ENCODE measurements around the gene KAT8.

DNA sequence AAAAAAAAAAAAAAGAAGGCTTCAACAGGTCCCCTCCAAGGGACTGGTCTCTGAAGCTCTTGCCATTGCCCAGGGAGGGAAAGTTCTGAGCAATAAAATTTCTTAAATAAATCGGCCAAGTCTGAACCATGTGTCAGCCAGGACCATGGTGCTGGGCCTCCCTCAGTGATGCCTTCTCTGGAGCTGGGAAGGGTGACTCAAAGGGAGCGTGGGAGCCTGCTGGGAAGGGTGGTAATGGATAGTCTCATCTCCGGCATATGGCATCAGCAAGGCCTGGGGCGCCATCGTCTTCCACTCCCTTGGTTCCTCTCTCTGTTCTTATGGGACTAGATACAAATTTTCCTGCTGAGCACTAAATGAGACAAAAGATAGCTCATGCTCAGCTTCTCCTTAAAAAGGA, 25.1 kb upstream of the KAT8 start:
- TF ChIP-seq, protein P1, sequence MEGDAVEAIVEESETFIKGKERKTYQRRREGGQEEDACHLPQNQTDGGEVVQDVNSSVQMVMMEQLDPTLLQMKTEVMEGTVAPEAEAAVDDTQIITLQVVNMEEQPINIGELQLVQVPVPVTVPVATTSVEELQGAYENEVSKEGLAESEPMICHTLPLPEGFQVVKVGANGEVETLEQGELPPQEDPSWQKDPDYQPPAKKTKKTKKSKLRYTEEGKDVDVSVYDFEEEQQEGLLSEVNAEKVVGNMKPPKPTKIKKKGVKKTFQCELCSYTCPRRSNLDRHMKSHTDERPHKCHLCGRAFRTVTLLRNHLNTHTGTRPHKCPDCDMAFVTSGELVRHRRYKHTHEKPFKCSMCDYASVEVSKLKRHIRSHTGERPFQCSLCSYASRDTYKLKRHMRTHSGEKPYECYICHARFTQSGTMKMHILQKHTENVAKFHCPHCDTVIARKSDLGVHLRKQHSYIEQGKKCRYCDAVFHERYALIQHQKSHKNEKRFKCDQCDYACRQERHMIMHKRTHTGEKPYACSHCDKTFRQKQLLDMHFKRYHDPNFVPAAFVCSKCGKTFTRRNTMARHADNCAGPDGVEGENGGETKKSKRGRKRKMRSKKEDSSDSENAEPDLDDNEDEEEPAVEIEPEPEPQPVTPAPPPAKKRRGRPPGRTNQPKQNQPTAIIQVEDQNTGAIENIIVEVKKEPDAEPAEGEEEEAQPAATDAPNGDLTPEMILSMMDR (IDR thresholded peaks at IDR 0.05 in 2 of 3, conservative IDR thresholded peaks at IDR 0.05 in 1 of 3; ENCODE audit: control insufficient read depth in 2 of 3, extremely low read depth in 1 of 3, insufficient read depth in 1 of 3, low read depth in 3 of 3, low read length in 3 of 3) = no peak
- TF ChIP-seq WRNIP1 (IDR thresholded peaks at IDR 0.05; ENCODE audit: borderline replicate concordance, low read depth, low read length) = no peak
- TF ChIP-seq, protein P2, sequence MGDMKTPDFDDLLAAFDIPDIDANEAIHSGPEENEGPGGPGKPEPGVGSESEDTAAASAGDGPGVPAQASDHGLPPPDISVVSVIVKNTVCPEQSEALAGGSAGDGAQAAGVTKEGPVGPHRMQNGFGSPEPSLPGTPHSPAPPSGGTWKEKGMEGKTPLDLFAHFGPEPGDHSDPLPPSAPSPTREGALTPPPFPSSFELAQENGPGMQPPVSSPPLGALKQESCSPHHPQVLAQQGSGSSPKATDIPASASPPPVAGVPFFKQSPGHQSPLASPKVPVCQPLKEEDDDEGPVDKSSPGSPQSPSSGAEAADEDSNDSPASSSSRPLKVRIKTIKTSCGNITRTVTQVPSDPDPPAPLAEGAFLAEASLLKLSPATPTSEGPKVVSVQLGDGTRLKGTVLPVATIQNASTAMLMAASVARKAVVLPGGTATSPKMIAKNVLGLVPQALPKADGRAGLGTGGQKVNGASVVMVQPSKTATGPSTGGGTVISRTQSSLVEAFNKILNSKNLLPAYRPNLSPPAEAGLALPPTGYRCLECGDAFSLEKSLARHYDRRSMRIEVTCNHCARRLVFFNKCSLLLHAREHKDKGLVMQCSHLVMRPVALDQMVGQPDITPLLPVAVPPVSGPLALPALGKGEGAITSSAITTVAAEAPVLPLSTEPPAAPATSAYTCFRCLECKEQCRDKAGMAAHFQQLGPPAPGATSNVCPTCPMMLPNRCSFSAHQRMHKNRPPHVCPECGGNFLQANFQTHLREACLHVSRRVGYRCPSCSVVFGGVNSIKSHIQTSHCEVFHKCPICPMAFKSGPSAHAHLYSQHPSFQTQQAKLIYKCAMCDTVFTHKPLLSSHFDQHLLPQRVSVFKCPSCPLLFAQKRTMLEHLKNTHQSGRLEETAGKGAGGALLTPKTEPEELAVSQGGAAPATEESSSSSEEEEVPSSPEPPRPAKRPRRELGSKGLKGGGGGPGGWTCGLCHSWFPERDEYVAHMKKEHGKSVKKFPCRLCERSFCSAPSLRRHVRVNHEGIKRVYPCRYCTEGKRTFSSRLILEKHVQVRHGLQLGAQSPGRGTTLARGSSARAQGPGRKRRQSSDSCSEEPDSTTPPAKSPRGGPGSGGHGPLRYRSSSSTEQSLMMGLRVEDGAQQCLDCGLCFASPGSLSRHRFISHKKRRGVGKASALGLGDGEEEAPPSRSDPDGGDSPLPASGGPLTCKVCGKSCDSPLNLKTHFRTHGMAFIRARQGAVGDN (IDR thresholded peaks at IDR 0.05) = no peak
- no peak for TF ChIP-seq LARP7 (IDR thresholded peaks at IDR 0.05)
- TF ChIP-seq, protein P3, sequence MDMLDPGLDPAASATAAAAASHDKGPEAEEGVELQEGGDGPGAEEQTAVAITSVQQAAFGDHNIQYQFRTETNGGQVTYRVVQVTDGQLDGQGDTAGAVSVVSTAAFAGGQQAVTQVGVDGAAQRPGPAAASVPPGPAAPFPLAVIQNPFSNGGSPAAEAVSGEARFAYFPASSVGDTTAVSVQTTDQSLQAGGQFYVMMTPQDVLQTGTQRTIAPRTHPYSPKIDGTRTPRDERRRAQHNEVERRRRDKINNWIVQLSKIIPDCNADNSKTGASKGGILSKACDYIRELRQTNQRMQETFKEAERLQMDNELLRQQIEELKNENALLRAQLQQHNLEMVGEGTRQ (IDR thresholded peaks at IDR 0.05; ENCODE audit: borderline replicate concordance, low read depth, low read length) = no peak
- TF ChIP-seq SMC3 (IDR thresholded peaks at IDR 0.05; ENCODE audit: borderline replicate concordance, low read length) = no peak
- TF ChIP-seq, protein P4, sequence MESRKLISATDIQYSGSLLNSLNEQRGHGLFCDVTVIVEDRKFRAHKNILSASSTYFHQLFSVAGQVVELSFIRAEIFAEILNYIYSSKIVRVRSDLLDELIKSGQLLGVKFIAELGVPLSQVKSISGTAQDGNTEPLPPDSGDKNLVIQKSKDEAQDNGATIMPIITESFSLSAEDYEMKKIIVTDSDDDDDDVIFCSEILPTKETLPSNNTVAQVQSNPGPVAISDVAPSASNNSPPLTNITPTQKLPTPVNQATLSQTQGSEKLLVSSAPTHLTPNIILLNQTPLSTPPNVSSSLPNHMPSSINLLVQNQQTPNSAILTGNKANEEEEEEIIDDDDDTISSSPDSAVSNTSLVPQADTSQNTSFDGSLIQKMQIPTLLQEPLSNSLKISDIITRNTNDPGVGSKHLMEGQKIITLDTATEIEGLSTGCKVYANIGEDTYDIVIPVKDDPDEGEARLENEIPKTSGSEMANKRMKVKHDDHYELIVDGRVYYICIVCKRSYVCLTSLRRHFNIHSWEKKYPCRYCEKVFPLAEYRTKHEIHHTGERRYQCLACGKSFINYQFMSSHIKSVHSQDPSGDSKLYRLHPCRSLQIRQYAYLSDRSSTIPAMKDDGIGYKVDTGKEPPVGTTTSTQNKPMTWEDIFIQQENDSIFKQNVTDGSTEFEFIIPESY (IDR thresholded peaks at IDR 0.05) = no peak
- no peak for TF ChIP-seq ZNF24 (IDR thresholded peaks at IDR 0.05)
- TF ChIP-seq, protein P5, sequence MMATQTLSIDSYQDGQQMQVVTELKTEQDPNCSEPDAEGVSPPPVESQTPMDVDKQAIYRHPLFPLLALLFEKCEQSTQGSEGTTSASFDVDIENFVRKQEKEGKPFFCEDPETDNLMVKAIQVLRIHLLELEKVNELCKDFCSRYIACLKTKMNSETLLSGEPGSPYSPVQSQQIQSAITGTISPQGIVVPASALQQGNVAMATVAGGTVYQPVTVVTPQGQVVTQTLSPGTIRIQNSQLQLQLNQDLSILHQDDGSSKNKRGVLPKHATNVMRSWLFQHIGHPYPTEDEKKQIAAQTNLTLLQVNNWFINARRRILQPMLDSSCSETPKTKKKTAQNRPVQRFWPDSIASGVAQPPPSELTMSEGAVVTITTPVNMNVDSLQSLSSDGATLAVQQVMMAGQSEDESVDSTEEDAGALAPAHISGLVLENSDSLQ (IDR thresholded peaks at IDR 0.05) = no peak
- TF ChIP-seq, protein P6, sequence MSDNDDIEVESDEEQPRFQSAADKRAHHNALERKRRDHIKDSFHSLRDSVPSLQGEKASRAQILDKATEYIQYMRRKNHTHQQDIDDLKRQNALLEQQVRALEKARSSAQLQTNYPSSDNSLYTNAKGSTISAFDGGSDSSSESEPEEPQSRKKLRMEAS (IDR thresholded peaks at IDR 0.05; ENCODE audit: low read depth, low read length) = no peak
- no peak for TF ChIP-seq EP300 (IDR thresholded peaks at IDR 0.05; ENCODE audit: borderline replicate concordance in 1 of 2, control insufficient read depth in 1 of 2, low read depth in 2 of 2, low read length in 2 of 2)

Measured in GM12878 (cell line).